Osteocyte (in vitro differentiated cells): ENCODE measurements around the gene SOCS7. TPM values are rescaled to one million over a fixed set of nuclear protein-coding genes. Genes with fewer than 3 reads are reported as not detected.

ENCODE experiments used
- DNase-seq: peaks from one replicate; pipeline ENCODE4 v3.0.0; 2021; ENCODE audit warnings: mixed read lengths; ENCODE audit not compliant: unreplicated experiment; ENCODE audit errors: extremely low spot score
- H3K27ac Mint-ChIP-seq: one replicate; pipeline ENCODE4 v1.8.0; 2021; ENCODE audit warnings: mild to moderate bottlenecking, mixed read lengths; ENCODE audit not compliant: unreplicated experiment
- H3K27me3 Mint-ChIP-seq: one replicate; pipeline ENCODE4 v1.8.0; 2021; ENCODE audit warnings: mixed read lengths; ENCODE audit not compliant: unreplicated experiment
- H3K36me3 Mint-ChIP-seq: one replicate; pipeline ENCODE4 v1.8.0; 2021; ENCODE audit warnings: mixed read lengths; ENCODE audit not compliant: unreplicated experiment
- H3K4me1 Mint-ChIP-seq: one replicate; pipeline ENCODE4 v1.8.0; 2021; ENCODE audit warnings: mixed read lengths; ENCODE audit not compliant: unreplicated experiment
- H3K4me3 Mint-ChIP-seq: one replicate; pipeline ENCODE4 v1.8.0; 2021; ENCODE audit warnings: mild to moderate bottlenecking, moderate library complexity, mixed read lengths; ENCODE audit not compliant: unreplicated experiment
- H3K9me3 Mint-ChIP-seq: one replicate; pipeline ENCODE4 v1.8.0; 2021; ENCODE audit warnings: mixed read lengths; ENCODE audit not compliant: unreplicated experiment
- total RNA-seq: library from RNA; stranded (reverse); gene quantifications from 2 replicates; pipeline ENCODE4 v1.2.1, GENCODE V29; 2021
- TF ChIP-seq, protein P1 (sequence below): fragments of 200-600 bp; sonication (generic); IDR thresholded peaks from 2 replicates; pipeline ENCODE4 v1.5.0; 2021; ENCODE audit warnings: antibody characterized with exemption, mild to moderate bottlenecking, moderate library complexity

SOCS7 gene
- total RNA-seq, 1 donor from 2014 or later = 19.1 TPM

GRCh38 chr17:38417210-38417951 is 65.7 kb downstream of the SOCS7 start:
- Mint-ChIP-seq H3K36me3 (no peaks in the 10 kb centered on the region), H3K27ac (no peak overlapping the region), H3K4me1 (peaks cover 51% of the 10 kb centered on the region), H3K27me3 (peaks cover 6% of the 10 kb centered on the region), H3K4me3 (no peak overlapping the region), H3K9me3 (no peaks in the 10 kb centered on the region)
- no peak for DNase-seq
- TF ChIP-seq, protein P1, sequence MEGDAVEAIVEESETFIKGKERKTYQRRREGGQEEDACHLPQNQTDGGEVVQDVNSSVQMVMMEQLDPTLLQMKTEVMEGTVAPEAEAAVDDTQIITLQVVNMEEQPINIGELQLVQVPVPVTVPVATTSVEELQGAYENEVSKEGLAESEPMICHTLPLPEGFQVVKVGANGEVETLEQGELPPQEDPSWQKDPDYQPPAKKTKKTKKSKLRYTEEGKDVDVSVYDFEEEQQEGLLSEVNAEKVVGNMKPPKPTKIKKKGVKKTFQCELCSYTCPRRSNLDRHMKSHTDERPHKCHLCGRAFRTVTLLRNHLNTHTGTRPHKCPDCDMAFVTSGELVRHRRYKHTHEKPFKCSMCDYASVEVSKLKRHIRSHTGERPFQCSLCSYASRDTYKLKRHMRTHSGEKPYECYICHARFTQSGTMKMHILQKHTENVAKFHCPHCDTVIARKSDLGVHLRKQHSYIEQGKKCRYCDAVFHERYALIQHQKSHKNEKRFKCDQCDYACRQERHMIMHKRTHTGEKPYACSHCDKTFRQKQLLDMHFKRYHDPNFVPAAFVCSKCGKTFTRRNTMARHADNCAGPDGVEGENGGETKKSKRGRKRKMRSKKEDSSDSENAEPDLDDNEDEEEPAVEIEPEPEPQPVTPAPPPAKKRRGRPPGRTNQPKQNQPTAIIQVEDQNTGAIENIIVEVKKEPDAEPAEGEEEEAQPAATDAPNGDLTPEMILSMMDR = no peak

DNA sequence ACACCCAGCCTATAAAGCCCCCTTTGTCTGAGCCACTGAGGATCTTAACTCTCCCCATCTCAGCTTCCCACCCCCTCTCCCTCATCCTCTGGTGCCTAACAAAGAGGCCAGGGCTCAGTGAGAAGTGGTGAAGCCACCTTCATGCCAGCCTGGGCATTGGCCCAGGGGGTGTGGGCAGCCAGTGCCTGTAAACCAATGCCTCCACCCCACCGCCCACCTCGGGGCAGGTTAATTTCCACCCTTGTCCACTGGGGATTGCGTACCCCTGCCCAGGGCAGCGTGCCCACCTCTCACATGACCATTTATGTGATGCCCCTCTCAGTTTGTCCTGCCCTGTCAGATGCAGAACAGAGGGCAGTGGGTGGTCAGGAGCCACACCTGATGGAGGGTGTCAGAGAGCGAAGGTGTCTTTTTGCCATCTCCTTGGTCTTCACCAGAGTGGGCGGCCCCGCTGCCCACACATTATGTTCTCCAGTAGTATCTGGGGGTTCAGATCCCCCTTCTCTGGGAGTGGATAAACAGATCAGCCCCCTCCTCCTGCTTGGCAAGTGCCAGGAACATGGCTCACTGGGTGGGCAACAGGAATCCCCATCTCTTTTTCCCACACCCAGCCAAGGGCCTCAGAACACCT is 66.5 kb downstream of the SOCS7 start:
- Mint-ChIP-seq H3K9me3 (no peaks in the 10 kb centered on the region), H3K27ac (no peak overlapping the region), H3K36me3 (no peaks in the 10 kb centered on the region), H3K4me1 (peaks cover 55% of the 10 kb centered on the region), H3K4me3 (peak overlapping the region; percentile 77), H3K27me3 (peaks cover 6% of the 10 kb centered on the region)
- TF ChIP-seq, protein P1 = no peak
- no peak for DNase-seq

DNA sequence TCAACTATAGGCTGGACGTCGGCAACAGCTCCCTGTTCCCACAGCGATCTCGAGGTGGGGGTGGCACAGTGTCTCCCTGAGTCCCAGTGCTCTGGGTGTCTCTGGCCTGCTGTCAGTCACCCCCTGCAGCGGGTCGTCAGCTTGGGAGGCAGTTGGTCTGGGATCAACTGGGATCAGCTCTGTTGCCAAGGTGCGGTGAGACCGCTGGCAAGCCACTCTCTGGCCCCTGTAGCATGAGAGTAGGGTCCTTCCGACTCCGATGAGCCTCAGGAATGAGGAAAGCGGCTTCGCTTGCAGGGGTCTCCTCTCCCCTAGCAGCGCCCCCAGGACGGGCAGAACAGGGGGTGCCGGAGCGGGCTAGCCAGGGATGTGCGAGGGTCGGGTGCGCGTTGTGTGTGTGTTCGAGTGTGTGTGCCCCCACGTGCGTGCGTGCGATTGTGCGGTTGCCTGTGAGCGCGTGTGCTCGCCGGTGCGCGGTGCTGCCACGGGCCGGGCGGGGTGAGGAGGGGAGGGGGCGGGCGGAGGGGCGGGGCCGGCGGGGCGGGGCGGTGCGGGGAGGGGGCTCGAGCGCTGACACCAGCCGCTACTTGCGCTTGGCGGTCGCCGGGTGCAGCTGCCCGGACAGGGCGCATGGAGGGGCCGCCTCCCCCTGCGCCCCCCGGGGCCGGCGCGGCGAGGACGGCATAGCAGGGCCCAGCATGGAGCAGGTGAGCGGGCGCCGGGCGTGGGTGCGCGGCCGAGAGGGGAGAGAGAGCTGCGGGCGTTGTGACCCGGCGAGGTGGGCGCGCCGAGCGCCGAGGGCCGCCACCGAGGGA is 67.3 kb downstream of the SOCS7 start:
- Mint-ChIP-seq H3K4me1 (peaks cover 61% of the 10 kb centered on the region), H3K4me3 (peak overlapping the region; percentile 77), H3K27ac (peak overlapping the region; percentile 56), H3K27me3 (peaks cover 6% of the 10 kb centered on the region), H3K36me3 (no peaks in the 10 kb centered on the region), H3K9me3 (no peaks in the 10 kb centered on the region)
- DNase-seq = no peak
- TF ChIP-seq, protein P1 = no peak

DNA sequence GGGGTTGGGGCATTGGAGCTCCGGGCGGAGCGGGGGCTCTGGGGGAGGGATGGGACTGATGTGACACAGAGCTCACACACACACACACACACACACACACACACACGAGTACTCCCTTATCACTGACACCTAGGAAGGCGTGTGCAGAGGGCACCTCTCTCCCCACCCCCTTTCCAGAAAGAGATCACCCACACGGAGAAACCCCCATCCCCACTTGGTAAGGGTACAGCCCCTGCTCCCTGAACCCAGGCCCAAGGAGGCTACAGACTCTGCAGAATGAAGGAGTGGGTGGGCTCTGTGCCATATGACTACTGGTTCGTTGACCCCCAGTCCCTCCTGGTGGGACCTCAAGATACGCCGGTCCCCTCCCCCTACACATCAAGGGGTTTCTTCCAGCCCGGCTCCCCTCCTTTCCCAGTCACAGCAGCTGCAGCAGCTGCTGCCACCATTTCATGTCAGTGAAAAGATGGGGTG is 67.9 kb downstream of the SOCS7 start:
- Mint-ChIP-seq H3K4me1 (peaks cover 67% of the 10 kb centered on the region), H3K9me3 (no peaks in the 10 kb centered on the region), H3K27ac (no peak overlapping the region), H3K27me3 (peaks cover 6% of the 10 kb centered on the region), H3K36me3 (no peaks in the 10 kb centered on the region), H3K4me3 (peak overlapping the region; percentile 66)
- TF ChIP-seq, protein P1 = no peak
- DNase-seq = no peak
